DND-41 (cell line): ENCODE measurements around the gene DGKG.

ENCODE experiments used
- EZH2 ChIP-seq: IDR thresholded peaks from 3 replicates; pipeline ENCODE4 v1.6.1; 2012; ENCODE audit warnings: borderline replicate concordance, low read depth, mild to moderate bottlenecking, moderate library complexity, low read length, inconsistent platforms; ENCODE audit not compliant: severe bottlenecking
- TF ChIP-seq, protein P1 (sequence below): IDR thresholded peaks from 2 replicates; pipeline ENCODE4 v1.5.1; 2012; ENCODE audit warnings: borderline replicate concordance, low read length, moderate library complexity, mild to moderate bottlenecking; ENCODE audit not compliant: poor library complexity, severe bottlenecking; ENCODE audit errors: extremely low read depth

DNA sequence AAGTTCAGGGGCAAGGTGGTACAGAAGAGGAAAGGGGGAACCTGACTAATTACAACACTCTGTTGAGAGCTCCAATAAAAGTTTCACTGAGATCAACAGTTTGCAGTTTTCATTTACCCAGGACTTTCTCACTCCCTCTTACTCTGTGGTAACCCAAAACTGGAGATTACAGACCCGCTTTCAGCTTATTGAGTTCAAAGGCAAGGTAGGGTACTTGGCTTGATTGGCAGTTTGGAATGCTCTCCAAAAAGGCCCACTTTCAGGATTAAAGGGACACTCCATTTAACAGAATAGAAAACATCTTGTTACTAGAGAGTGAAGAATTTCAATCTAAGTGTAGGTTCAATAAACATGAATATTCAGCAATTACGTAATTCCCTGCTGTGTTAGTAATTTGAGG is 135.6 kb downstream of the DGKG start:
- TF ChIP-seq, protein P1, sequence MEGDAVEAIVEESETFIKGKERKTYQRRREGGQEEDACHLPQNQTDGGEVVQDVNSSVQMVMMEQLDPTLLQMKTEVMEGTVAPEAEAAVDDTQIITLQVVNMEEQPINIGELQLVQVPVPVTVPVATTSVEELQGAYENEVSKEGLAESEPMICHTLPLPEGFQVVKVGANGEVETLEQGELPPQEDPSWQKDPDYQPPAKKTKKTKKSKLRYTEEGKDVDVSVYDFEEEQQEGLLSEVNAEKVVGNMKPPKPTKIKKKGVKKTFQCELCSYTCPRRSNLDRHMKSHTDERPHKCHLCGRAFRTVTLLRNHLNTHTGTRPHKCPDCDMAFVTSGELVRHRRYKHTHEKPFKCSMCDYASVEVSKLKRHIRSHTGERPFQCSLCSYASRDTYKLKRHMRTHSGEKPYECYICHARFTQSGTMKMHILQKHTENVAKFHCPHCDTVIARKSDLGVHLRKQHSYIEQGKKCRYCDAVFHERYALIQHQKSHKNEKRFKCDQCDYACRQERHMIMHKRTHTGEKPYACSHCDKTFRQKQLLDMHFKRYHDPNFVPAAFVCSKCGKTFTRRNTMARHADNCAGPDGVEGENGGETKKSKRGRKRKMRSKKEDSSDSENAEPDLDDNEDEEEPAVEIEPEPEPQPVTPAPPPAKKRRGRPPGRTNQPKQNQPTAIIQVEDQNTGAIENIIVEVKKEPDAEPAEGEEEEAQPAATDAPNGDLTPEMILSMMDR, result no peak
- TF ChIP-seq EZH2, result no peak
